ENCODE results near the gene PALB2.
"Not testable (repeated sequence)": the region's sequence is repeated elsewhere in the genome, so short reads cannot be mapped to it uniquely, and the experiment has no call there.

PALB2 gene

GRCh38 chr16:23634461-23635036 lies 6.6 kb downstream of the PALB2 start:
- no peaks in the 10 kb centered on the region for H3K36me3 ChIP-seq (ENCODE audit: control insufficient read depth, insufficient read depth, low read length)
- H3K27me3 ChIP-seq (ENCODE audit: control insufficient read depth, insufficient read depth, low read length): no peaks in the 10 kb centered on the region
- no peaks in the 10 kb centered on the region for H3K9me3 ChIP-seq (ENCODE audit: control insufficient read depth, low read length)
- no peaks in the 10 kb centered on the region for H3K4me1 ChIP-seq (ENCODE audit: control insufficient read depth, insufficient read depth, low read length)
- H3K9ac ChIP-seq (ENCODE audit: low read length): no peak overlapping the region
- H3K4me3 ChIP-seq (ENCODE audit: low read length): no peak overlapping the region

- H3K9me3 ChIP-seq (ENCODE audit: control insufficient read depth, low read length); H3K4me3 ChIP-seq (ENCODE audit: low read length); H3K27me3 ChIP-seq (ENCODE audit: control insufficient read depth, insufficient read depth, low read length); H3K9ac ChIP-seq (ENCODE audit: low read length); H3K4me1 ChIP-seq (ENCODE audit: control insufficient read depth, insufficient read depth, low read length); H3K36me3 ChIP-seq (ENCODE audit: control insufficient read depth, insufficient read depth, low read length): not testable (repeated sequence)
These were observed 9.2 kb downstream of the PALB2 start for GRCh38 chr16:23631874-23632273.

GRCh38 chr16:23629516-23629915 lies 11.6 kb downstream of the PALB2 start:
- no peak overlapping the region for H3K4me3 ChIP-seq (ENCODE audit: low read length)
- H3K9ac ChIP-seq (ENCODE audit: low read length): no peak overlapping the region
- no peaks in the 10 kb centered on the region for H3K27me3 ChIP-seq (ENCODE audit: control insufficient read depth, insufficient read depth, low read length)
- H3K4me1 ChIP-seq (ENCODE audit: control insufficient read depth, insufficient read depth, low read length): no peaks in the 10 kb centered on the region
- H3K36me3 ChIP-seq (ENCODE audit: control insufficient read depth, insufficient read depth, low read length): no peaks in the 10 kb centered on the region
- H3K9me3 ChIP-seq (ENCODE audit: control insufficient read depth, low read length): no peaks in the 10 kb centered on the region

DNA sequence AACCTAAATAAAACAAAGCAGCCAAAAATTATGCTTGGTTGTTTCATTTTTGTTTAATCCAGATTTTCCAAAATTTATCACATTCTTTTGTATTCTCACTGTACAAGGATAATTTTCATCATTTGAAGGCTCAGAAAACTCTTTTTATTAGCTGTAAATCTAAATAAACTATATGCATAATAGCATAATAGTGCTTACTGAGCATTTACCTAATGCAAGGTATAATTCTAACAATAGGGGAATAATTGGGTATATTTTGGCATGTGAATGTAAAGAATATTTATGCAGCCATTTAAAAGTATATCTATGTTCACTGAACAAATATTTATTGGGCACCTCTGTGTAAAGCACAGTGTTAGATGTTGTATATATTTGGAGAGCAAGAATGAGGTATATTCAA lies 17.0 kb downstream of the PALB2 start:
- Histone ChIP-seq H3K36me3 (ENCODE audit: control insufficient read depth, insufficient read depth, low read length) (no peaks in the 10 kb centered on the region), H3K9ac (ENCODE audit: low read length) (no peak overlapping the region), H3K9me3 (ENCODE audit: control insufficient read depth, low read length) (no peaks in the 10 kb centered on the region), H3K4me3 (ENCODE audit: low read length) (no peak overlapping the region), H3K4me1 (ENCODE audit: control insufficient read depth, insufficient read depth, low read length) (no peaks in the 10 kb centered on the region), H3K27me3 (ENCODE audit: control insufficient read depth, insufficient read depth, low read length) (no peaks in the 10 kb centered on the region)

DNA sequence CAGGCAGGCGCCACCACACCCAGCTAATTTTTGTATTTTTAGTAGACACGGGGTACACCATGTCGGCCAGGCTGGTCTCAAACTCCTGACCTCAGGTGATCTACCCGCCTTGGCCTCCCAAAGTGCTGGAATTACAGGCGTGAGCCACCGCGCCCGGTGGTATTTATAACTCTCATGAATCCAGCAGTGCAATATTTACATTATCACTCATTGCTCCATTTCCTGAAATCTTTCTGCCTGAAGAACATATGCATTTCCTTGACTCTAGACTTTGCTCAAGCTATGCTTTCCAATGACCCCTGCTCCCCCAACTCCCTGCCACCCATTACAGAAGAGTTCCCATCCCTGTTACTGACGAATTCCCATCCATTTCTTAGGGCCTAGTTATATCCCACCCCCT lies 25.3 kb downstream of the PALB2 start:
- no peaks in the 10 kb centered on the region for H3K36me3 ChIP-seq (ENCODE audit: control insufficient read depth, insufficient read depth, low read length)
- no peaks in the 10 kb centered on the region for H3K27me3 ChIP-seq (ENCODE audit: control insufficient read depth, insufficient read depth, low read length)
- no peaks in the 10 kb centered on the region for H3K4me1 ChIP-seq (ENCODE audit: control insufficient read depth, insufficient read depth, low read length)
- H3K9me3 ChIP-seq (ENCODE audit: control insufficient read depth, low read length): no peaks in the 10 kb centered on the region
- H3K4me3 ChIP-seq (ENCODE audit: low read length): no peak overlapping the region
- no peak overlapping the region for H3K9ac ChIP-seq (ENCODE audit: low read length)

DNA sequence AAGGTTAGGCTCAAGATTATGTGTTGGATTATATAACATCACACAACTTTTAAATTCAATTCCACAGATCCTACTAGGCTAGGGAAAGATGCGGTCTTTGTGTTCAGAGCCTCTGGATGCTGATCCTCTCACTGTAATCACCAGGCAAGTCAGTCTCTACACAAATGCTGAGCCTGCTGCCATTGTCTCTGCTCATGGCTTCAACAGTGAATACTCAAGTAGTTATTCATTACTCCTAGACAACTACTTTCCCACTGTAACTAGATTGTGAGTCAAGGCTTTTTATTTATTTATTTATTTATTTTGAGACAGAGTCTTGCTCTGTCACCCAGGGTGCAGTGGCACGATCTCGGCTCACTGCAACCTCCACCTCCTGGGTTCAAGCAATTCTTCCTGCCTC lies 29.2 kb downstream of the PALB2 start:
- Histone ChIP-seq H3K9me3 (ENCODE audit: control insufficient read depth, low read length) (no peaks in the 10 kb centered on the region), H3K4me3 (ENCODE audit: low read length) (no peak overlapping the region), H3K9ac (ENCODE audit: low read length) (no peak overlapping the region), H3K4me1 (ENCODE audit: control insufficient read depth, insufficient read depth, low read length) (no peaks in the 10 kb centered on the region), H3K27me3 (ENCODE audit: control insufficient read depth, insufficient read depth, low read length) (no peaks in the 10 kb centered on the region), H3K36me3 (ENCODE audit: control insufficient read depth, insufficient read depth, low read length) (no peaks in the 10 kb centered on the region)

- not testable (repeated sequence) for H3K27me3 ChIP-seq (ENCODE audit: control insufficient read depth, insufficient read depth, low read length); H3K4me1 ChIP-seq (ENCODE audit: control insufficient read depth, insufficient read depth, low read length); H3K4me3 ChIP-seq (ENCODE audit: low read length); H3K9me3 ChIP-seq (ENCODE audit: control insufficient read depth, low read length); H3K9ac ChIP-seq (ENCODE audit: low read length); H3K36me3 ChIP-seq (ENCODE audit: control insufficient read depth, insufficient read depth, low read length)
These were observed 30.2 kb downstream of the PALB2 start for GRCh38 chr16:23610905-23611304.

GRCh38 chr16:23609929-23610328 lies 31.2 kb downstream of the PALB2 start:
- H3K36me3 ChIP-seq (ENCODE audit: control insufficient read depth, insufficient read depth, low read length): no peaks in the 10 kb centered on the region
- no peaks in the 10 kb centered on the region for H3K27me3 ChIP-seq (ENCODE audit: control insufficient read depth, insufficient read depth, low read length)
- H3K4me3 ChIP-seq (ENCODE audit: low read length): no peak overlapping the region
- H3K4me1 ChIP-seq (ENCODE audit: control insufficient read depth, insufficient read depth, low read length): no peaks in the 10 kb centered on the region
- H3K9ac ChIP-seq (ENCODE audit: low read length): no peak overlapping the region
- no peaks in the 10 kb centered on the region for H3K9me3 ChIP-seq (ENCODE audit: control insufficient read depth, low read length)

GRCh38 chr16:23608194-23608593 lies 32.9 kb downstream of the PALB2 start:
- no peaks in the 10 kb centered on the region for H3K9me3 ChIP-seq (ENCODE audit: control insufficient read depth, low read length)
- H3K36me3 ChIP-seq (ENCODE audit: control insufficient read depth, insufficient read depth, low read length): no peaks in the 10 kb centered on the region
- no peak overlapping the region for H3K4me3 ChIP-seq (ENCODE audit: low read length)
- no peaks in the 10 kb centered on the region for H3K27me3 ChIP-seq (ENCODE audit: control insufficient read depth, insufficient read depth, low read length)
- H3K4me1 ChIP-seq (ENCODE audit: control insufficient read depth, insufficient read depth, low read length): no peaks in the 10 kb centered on the region
- H3K9ac ChIP-seq (ENCODE audit: low read length): no peak overlapping the region

- H3K27me3 ChIP-seq (ENCODE audit: control insufficient read depth, insufficient read depth, low read length): no peaks in the 10 kb centered on the region
- no peaks in the 10 kb centered on the region for H3K4me1 ChIP-seq (ENCODE audit: control insufficient read depth, insufficient read depth, low read length)
- H3K9ac ChIP-seq (ENCODE audit: low read length): no peak overlapping the region
- no peaks in the 10 kb centered on the region for H3K9me3 ChIP-seq (ENCODE audit: control insufficient read depth, low read length)
- H3K4me3 ChIP-seq (ENCODE audit: low read length): no peak overlapping the region
- no peaks in the 10 kb centered on the region for H3K36me3 ChIP-seq (ENCODE audit: control insufficient read depth, insufficient read depth, low read length)
These were observed 33.4 kb downstream of the PALB2 start for GRCh38 chr16:23607726-23608125.

- Histone ChIP-seq H3K4me3 (ENCODE audit: low read length) (no peak overlapping the region), H3K9ac (ENCODE audit: low read length) (no peak overlapping the region), H3K9me3 (ENCODE audit: control insufficient read depth, low read length) (no peaks in the 10 kb centered on the region), H3K27me3 (ENCODE audit: control insufficient read depth, insufficient read depth, low read length) (no peaks in the 10 kb centered on the region), H3K4me1 (ENCODE audit: control insufficient read depth, insufficient read depth, low read length) (peaks cover 11% of the 10 kb centered on the region), H3K36me3 (ENCODE audit: control insufficient read depth, insufficient read depth, low read length) (no peaks in the 10 kb centered on the region)
These were observed 43.9 kb downstream of the PALB2 start for GRCh38 chr16:23597003-23597756.

- H3K36me3 ChIP-seq (ENCODE audit: control insufficient read depth, insufficient read depth, low read length): no peaks in the 10 kb centered on the region
- H3K27me3 ChIP-seq (ENCODE audit: control insufficient read depth, insufficient read depth, low read length): no peaks in the 10 kb centered on the region
- H3K9me3 ChIP-seq (ENCODE audit: control insufficient read depth, low read length): no peaks in the 10 kb centered on the region
- peak within 1 kb of the TSS; percentile 94 for H3K4me3 ChIP-seq (ENCODE audit: low read length)
- peaks cover 11% of the 10 kb centered on the region for H3K4me1 ChIP-seq (ENCODE audit: control insufficient read depth, insufficient read depth, low read length)
- peak within 1 kb of the TSS; percentile 91 for H3K9ac ChIP-seq (ENCODE audit: low read length)
These were observed 45.0 kb downstream of the PALB2 start, which contains the start of gene NDUFAB1 for GRCh38 chr16:23595951-23596720. Gene NDUFAB1 (minus strand): TSS chr16:23596316. CDS start chr16:23596290, 26 bp downstream.
